ENCODE results near the gene CHRFAM7A. TPM values are rescaled to one million over a fixed set of nuclear protein-coding genes. Genes with fewer than 3 reads are reported as not detected.
"Not testable (repeated sequence)": the region's sequence is repeated elsewhere in the genome, so short reads cannot be mapped to it uniquely, and the experiment has no call there.

The CHRFAM7A gene
- total RNA-seq (2021; ENCODE audit: unreplicated experiment) (7.4 TPM), Bru-seq, nascent RNA (percentile 30 among the genes with signal in this experiment), BruChase-seq, experiment 1, labeled RNA remaining after a 6-hour chase (percentile 28 among the genes with signal in this experiment), BruChase-seq, experiment 2, labeled RNA remaining after a 2-hour chase (percentile 28 among the genes with signal in this experiment)
- polyA plus RNA-seq (2012) = 0.98 and 2.1 TPM in 2 replicates
- long read RNA-seq, partial matches to known transcripts = 0 of 1 reads
- long read RNA-seq, other reads (novel, unspliced or antisense) = 1 of 1 reads

GRCh38 chr15:30392766-30393663 lies at the start of gene CHRFAM7A:
Gene CHRFAM7A, minus strand, starts transcription at chr15:30393540. Its CDS starts 10,189 bp downstream, at chr15:30383351.
- H4K20me1 ChIP-seq (ENCODE audit: insufficient read depth); H3K9me3 ChIP-seq (ENCODE audit: control insufficient read depth in 1 of 2, insufficient read depth in 1 of 2, low read depth in 1 of 2, low read length in 2 of 2); H3K9ac ChIP-seq (ENCODE audit: low read length); H2AFZ ChIP-seq (ENCODE audit: low read depth, low read length, poor library complexity, severe bottlenecking); H3K79me2 ChIP-seq (ENCODE audit: insufficient read depth, low read length); H3K4me3 ChIP-seq (replicated peaks in 1 of 2; ENCODE audit: low read depth in 1 of 2, low read length in 2 of 2); H3K4me2 ChIP-seq (ENCODE audit: low read length); H3K9me2 ChIP-seq (ENCODE audit: insufficient read depth); intact Hi-C loops (cut with micrococcal nuclease); H3K27ac ChIP-seq (ENCODE audit: low read depth, low read length); H3K36me3 ChIP-seq (ENCODE audit: control insufficient read depth in 1 of 2, insufficient read depth in 2 of 2, low read length in 2 of 2); DNase-seq (ENCODE audit: low read depth, low spot score); H3K27me3 ChIP-seq (ENCODE audit: insufficient read depth, low read length); CTCF ChIA-PET; POLR2A ChIA-PET; H3K4me1 ChIP-seq (ENCODE audit: control insufficient read depth in 1 of 2, insufficient read depth in 2 of 2, low read length in 2 of 2); RAD21 ChIA-PET (ENCODE audit: low non-redundant PET in 1 of 2, low total read pairs in 2 of 2, uncharacterized antibody in 2 of 2, unreplicated experiment in 2 of 2): not testable (repeated sequence)
- peak; percentile 83 for ATAC-seq
- BruUV-seq (replicated peaks) = TSS peak; percentile 66

- DNase-seq (ENCODE audit: low read depth, low spot score); H3K9me2 ChIP-seq (ENCODE audit: insufficient read depth); H3K9me3 ChIP-seq (ENCODE audit: control insufficient read depth in 1 of 2, insufficient read depth in 1 of 2, low read depth in 1 of 2, low read length in 2 of 2); H2AFZ ChIP-seq (ENCODE audit: low read depth, low read length, poor library complexity, severe bottlenecking); H3K27ac ChIP-seq (ENCODE audit: low read depth, low read length); BruUV-seq (replicated peaks); CTCF ChIA-PET; H3K4me1 ChIP-seq (ENCODE audit: control insufficient read depth in 1 of 2, insufficient read depth in 2 of 2, low read length in 2 of 2); ATAC-seq; H3K36me3 ChIP-seq (ENCODE audit: control insufficient read depth in 1 of 2, insufficient read depth in 2 of 2, low read length in 2 of 2); RAD21 ChIA-PET (ENCODE audit: low non-redundant PET in 1 of 2, low total read pairs in 2 of 2, uncharacterized antibody in 2 of 2, unreplicated experiment in 2 of 2); H3K9ac ChIP-seq (ENCODE audit: low read length); intact Hi-C loops (cut with micrococcal nuclease); H3K4me2 ChIP-seq (ENCODE audit: low read length); H3K4me3 ChIP-seq (replicated peaks in 1 of 2; ENCODE audit: low read depth in 1 of 2, low read length in 2 of 2); H3K79me2 ChIP-seq (ENCODE audit: insufficient read depth, low read length); H3K27me3 ChIP-seq (ENCODE audit: insufficient read depth, low read length); H4K20me1 ChIP-seq (ENCODE audit: insufficient read depth); POLR2A ChIA-PET: not testable (repeated sequence)
Measured at GRCh38 chr15:30438348-30438747, 45.0 kb upstream of the CHRFAM7A start.

GRCh38 chr15:30435878-30436277 lies 42.5 kb upstream of the CHRFAM7A start:
- POLR2A ChIA-PET; DNase-seq (ENCODE audit: low read depth, low spot score); H3K79me2 ChIP-seq (ENCODE audit: insufficient read depth, low read length); H3K4me2 ChIP-seq (ENCODE audit: low read length); H4K20me1 ChIP-seq (ENCODE audit: insufficient read depth); BruUV-seq (replicated peaks); H3K4me1 ChIP-seq (ENCODE audit: control insufficient read depth in 1 of 2, insufficient read depth in 2 of 2, low read length in 2 of 2); H3K9me2 ChIP-seq (ENCODE audit: insufficient read depth); H3K36me3 ChIP-seq (ENCODE audit: control insufficient read depth in 1 of 2, insufficient read depth in 2 of 2, low read length in 2 of 2); H3K4me3 ChIP-seq (replicated peaks in 1 of 2; ENCODE audit: low read depth in 1 of 2, low read length in 2 of 2); H3K27me3 ChIP-seq (ENCODE audit: insufficient read depth, low read length); ATAC-seq; H3K27ac ChIP-seq (ENCODE audit: low read depth, low read length); H2AFZ ChIP-seq (ENCODE audit: low read depth, low read length, poor library complexity, severe bottlenecking); H3K9ac ChIP-seq (ENCODE audit: low read length); intact Hi-C loops (cut with micrococcal nuclease); RAD21 ChIA-PET (ENCODE audit: low non-redundant PET in 1 of 2, low total read pairs in 2 of 2, uncharacterized antibody in 2 of 2, unreplicated experiment in 2 of 2); H3K9me3 ChIP-seq (ENCODE audit: control insufficient read depth in 1 of 2, insufficient read depth in 1 of 2, low read depth in 1 of 2, low read length in 2 of 2); CTCF ChIA-PET: not testable (repeated sequence)

- H4K20me1 ChIP-seq (ENCODE audit: insufficient read depth); DNase-seq (ENCODE audit: low read depth, low spot score); RAD21 ChIA-PET (ENCODE audit: low non-redundant PET in 1 of 2, low total read pairs in 2 of 2, uncharacterized antibody in 2 of 2, unreplicated experiment in 2 of 2); CTCF ChIA-PET; H3K27me3 ChIP-seq (ENCODE audit: insufficient read depth, low read length); intact Hi-C loops (cut with micrococcal nuclease); H3K4me1 ChIP-seq (ENCODE audit: control insufficient read depth in 1 of 2, insufficient read depth in 2 of 2, low read length in 2 of 2); H3K4me2 ChIP-seq (ENCODE audit: low read length); BruUV-seq (replicated peaks); ATAC-seq; H3K4me3 ChIP-seq (replicated peaks in 1 of 2; ENCODE audit: low read depth in 1 of 2, low read length in 2 of 2); POLR2A ChIA-PET; H2AFZ ChIP-seq (ENCODE audit: low read depth, low read length, poor library complexity, severe bottlenecking); H3K9me3 ChIP-seq (ENCODE audit: control insufficient read depth in 1 of 2, insufficient read depth in 1 of 2, low read depth in 1 of 2, low read length in 2 of 2); H3K27ac ChIP-seq (ENCODE audit: low read depth, low read length); H3K79me2 ChIP-seq (ENCODE audit: insufficient read depth, low read length); H3K9me2 ChIP-seq (ENCODE audit: insufficient read depth); H3K9ac ChIP-seq (ENCODE audit: low read length); H3K36me3 ChIP-seq (ENCODE audit: control insufficient read depth in 1 of 2, insufficient read depth in 2 of 2, low read length in 2 of 2): not testable (repeated sequence)
Measured at GRCh38 chr15:30420723-30421122, 27.4 kb upstream of the CHRFAM7A start.

Data from HCT116 (cell line).